GM12873 (cell line): Measurements from ENCODE around the gene ANP32E.

Experiments
- CTCF ChIP-seq: IDR thresholded peaks from 2 replicates; pipeline ENCODE4 v1.5.1; 2012; ENCODE audit warnings: low read depth, mild to moderate bottlenecking, moderate library complexity, low read length, control low read depth; ENCODE audit not compliant: insufficient read depth; ENCODE audit errors: missing control alignments

The ANP32E gene

GRCh38 chr1:150176593-150176992, 59.3 kb downstream of the ANP32E start:
- no peak for TF ChIP-seq CTCF

DNA sequence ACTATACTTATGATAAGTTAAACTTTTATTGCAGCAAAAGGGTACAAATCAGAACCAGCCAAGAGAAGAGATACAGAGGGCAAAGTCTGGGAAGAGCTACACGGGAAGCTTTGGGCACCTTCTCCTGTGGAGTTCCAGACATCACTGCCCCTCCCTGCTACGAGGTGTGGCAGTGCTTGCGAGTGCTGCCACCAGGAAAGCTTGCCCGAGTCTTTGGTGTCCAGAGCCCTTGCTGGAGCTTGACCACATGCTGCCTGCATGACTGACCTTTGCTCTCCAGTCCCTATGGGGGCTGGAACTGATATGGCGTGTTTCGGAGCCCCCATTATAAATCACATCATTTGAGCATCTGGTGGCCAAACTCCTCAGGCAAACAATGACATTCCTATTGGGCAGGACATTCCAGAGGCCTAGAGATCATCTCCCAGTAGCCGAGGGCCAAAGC, 62.7 kb downstream of the ANP32E start:
- no peak for TF ChIP-seq CTCF

DNA sequence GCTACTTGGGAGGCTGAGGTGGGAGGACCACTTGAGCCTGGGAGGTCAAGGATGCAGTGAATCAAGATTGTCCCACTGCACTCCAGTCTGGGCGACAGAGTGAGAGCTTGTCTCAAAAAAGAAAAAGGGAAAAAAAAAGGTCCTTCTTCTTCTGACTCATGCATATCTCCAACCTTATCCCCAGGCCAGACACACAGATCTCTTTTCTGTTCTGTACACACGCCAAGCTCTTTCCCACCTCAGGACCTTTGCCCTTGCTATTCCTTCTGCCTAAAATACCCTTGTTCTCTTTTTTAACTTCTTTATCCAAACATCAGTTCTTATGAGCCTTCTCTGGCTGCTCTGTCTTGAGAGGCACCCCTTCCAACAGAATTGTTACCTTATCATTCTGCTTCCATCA, 64.1 kb downstream of the ANP32E start:
- TF ChIP-seq CTCF, result no peak

GRCh38 chr1:150168960-150169601, 66.8 kb downstream of the ANP32E start:
- TF ChIP-seq CTCF, result peak; percentile 78
